Non-pigmented ciliary epithelial cell (primary cell): Measurements from ENCODE around the gene MYCBPAP.

Experiments used
- DNase-seq: peaks from one replicate; pipeline ENCODE4 v3.0.0-alpha.2; 2010; ENCODE audit warnings: low read depth

Gene MYCBPAP

DNA sequence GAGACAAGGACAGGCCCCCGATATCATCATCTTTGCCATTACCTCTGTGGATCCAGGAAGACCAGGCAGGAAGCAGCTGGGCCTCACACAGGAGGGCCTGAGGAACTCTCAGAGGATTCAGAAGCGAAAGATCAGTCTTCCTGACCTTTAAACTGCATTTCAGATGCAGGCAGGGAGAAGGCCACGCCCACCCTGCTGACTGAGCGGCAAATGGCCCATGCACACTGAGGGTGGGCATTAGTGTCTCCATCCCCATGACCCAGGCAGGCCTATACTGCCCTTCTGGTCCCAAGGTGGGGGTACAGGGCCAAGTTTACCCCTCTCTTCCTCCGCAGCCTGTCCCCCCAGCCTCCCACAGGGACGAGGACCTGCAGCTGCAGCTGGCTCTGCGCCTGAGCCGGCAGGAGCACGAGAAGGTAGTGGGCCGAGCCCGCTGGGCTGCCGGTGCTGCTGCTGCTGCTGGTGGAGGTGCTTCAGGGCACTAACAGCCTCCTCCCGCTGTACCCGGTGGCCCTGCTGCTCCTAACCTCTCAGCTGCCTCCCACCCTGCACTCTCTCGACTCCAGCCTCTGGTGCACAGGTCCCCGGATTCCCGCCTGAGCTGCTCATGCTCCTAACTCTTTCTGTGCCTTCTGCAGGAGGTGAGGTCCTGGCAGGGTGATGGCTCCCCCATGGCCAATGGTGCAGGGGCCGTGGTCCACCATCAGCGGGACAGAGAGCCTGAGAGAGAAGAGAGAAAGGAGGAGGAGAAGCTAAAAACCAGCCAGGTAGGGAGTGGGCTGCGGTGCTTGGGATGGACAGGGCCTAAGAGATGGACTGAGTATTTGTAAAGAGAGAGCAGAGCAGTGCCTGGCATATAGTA is 30.5 kb downstream of the MYCBPAP start:
- DNase-seq = no peak

- no peak for DNase-seq
These were observed 31.7 kb downstream of the MYCBPAP start for GRCh38 chr17:50539762-50540559.

DNA sequence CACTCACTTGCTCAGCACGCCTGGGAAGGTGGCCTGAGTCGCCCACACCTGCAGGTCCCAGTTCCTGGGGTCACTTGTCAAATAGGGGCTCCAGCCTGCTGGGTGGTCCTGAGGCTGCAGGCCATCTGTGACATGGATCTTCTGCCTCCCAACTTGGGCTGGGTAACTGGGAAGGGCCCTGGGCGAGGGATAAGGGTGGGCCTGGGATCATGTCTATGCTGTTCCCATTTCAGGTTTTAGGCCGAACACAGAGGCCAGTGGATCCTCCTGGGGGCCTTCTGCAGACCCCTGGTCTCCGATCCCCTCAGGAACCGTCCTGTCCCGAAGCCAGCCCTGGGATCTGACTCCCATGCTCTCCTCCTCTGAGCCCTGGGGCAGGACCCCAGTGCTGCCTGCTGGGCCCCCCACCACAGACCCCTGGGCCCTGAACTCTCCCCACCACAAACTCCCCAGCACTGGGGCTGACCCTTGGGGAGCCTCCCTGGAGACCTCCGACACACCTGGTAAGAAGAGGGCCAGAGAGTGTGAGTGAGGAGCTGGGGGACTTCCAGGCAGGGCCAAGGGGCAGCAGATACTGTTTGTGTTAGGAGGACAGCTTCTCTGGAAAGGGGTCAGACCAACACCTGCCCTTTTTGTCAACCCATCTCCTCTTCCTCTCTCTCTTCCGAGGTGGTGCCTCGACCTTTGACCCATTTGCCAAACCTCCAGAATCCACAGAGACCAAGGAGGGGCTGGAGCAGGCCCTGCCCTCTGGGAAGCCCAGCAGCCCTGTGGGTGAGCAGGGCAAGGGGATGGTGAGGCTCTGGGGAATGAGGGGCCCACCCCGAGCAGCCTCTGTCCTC is 32.5 kb downstream of the MYCBPAP start:
- no peak for DNase-seq

- no peak for DNase-seq
These were observed 33.1 kb downstream of the MYCBPAP start for GRCh38 chr17:50541402-50541715.

- no peak for DNase-seq
These were observed 33.8 kb downstream of the MYCBPAP start for GRCh38 chr17:50541716-50542688.

DNA sequence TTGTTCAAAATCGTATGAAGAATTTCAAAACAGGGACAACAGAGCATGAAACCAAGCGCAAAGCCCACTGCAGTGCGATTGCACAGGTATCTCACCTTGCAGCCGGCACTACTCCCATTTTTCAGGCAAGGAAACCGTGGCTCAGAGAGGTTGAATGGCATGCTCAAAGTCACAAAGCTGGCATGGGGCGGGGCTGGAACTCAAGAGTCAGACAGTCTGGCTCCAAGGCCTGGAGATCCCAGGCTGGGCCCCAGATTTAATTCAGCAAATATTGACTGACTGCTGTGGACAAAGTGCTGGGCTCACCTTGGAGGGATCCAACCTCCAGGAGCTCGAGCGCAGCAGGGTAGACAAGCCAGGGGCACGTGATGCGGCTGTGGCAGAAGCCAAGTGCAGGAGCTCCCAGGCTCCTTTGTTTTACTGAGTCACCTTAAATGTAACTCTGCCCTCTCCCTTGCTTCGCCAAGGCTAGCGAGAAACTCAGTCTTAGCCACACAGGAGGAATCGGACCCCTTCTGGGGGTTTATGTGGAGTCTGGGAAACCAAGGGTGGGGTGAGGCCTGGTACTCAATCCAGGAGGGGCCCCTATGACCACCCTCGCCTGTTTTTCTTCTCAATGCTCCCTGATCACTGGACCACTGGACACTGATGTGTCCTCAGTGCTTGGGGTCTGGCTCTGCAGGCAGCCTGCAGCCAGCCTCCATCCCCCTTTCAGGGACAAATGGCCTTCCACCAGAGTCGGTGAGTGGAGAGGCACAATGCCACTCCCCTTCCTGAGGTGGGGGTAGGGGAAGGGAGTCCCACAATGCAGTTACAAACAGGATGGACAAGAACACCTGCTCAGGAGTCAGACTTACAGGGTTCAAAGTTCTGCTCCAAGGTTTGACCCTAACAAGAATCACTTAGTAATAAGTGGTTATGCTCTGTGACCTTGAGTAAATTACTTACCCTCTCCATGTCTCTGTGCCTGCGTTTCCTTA is 34.8 kb downstream of the MYCBPAP start:
- no peak for DNase-seq

- no peak for DNase-seq
These were observed 36.3 kb downstream of the MYCBPAP start for GRCh38 chr17:50544516-50544915.

DNA sequence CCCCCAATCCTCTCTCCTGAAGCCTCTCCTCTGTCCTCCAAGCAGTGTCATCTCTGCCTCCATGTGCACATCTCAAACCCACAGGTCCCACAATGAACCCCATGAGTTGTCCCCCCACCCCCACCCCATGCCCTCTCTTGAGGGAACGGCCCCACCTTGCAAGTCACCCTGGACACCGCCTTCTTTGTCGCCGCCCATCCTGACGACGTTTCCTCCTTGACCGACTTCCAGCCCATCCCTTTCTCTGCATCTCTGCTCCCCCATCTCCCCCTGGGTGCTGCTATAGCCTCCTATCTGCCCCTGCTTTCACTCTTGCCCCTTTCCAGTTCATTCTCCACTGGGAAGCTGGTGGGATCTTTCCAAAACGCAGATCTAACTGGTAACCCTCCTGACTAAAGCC is 37.1 kb downstream of the MYCBPAP start:
- DNase-seq = no peak

DNA sequence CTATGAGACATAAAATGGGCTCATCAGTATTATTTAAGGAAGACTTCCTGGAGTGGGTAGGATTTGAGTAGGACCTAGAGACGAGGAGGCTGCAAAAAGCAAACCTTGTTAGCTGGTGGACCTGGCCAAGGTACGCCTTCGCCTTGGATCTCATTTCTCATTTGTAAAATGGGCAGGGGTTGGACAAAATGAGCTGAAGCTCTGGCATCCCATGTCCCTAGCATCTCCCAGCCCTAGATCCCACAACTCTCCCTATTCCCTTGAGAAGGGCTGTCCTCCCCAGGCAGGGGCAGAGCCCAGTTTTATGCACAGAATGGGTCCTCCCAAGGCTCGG is 38.4 kb downstream of the MYCBPAP start:
- no peak for DNase-seq

DNA sequence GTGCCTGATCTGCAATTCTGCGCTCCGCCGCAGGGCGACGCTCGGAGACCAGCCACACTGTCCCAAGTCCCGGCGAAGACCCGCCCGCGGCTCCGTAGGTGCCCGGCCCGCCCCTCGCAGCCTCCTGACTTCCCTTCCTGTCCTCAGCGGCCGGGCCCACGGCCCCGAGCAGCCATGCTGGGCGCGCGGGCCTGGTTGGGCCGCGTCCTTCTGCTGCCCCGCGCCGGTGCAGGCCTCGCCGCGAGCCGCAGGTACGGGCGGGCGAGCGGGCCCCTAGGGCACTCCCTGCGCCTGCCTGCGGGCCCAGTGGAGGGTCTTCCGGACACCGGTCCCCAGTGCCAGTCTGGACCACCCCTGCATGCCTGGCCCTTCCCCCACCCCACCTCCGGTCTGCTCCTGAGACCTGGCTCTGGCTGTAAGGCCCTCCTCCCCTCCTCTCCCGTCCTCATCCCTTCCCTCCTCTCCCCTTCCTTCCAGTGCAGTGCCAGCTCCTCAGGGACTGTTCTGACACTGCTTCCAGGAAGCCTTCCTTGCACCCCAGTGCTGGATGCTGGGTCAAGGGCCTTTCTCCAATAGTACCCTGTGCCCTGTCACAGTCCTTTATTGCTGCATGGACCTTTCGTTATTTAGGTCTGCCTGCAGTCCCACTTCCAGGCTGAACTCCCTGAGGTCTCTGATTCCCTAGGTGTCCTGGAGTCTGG is 38.9 kb downstream of the MYCBPAP start, which contains the start of gene SPATA20:
SPATA20 (plus strand) TSS at position 140 of the 701 bp plus-strand sequence; CDS start at position 175, 35 bp downstream.
- DNase-seq = peak; percentile 45

DNA sequence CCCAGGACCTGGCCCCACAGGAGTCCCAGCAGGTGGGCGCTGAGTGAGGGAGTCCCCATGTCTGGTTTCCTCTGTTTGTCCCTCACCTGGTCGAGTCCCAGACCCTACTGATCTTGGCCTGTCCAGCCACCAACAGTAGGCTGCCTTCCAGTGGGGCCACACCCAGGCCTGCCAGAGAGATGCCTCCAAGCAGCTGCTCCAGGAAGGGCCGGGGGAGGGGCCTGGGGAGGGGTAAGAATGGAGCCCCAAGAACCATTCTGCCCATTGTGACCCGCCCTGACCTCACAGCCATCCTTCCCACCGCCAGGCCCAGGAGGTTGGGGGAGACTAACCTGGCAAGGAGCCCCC is 39.5 kb downstream of the MYCBPAP start:
- DNase-seq = no peak

DNA sequence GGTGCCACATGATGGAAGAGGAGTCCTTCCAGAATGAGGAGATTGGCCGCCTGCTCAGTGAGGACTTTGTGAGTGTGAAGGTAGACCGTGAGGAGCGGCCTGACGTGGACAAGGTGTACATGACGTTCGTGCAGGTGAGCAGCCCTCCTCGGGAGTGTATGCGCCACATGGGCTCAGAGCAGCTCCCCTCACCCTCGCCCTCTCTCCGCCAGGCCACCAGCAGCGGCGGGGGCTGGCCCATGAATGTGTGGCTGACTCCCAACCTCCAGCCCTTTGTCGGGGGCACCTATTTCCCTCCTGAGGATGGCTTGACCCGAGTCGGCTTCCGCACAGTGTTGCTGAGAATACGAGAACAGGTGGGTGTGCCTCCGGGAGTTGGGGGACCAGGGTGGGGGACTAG is 40.6 kb downstream of the MYCBPAP start:
- DNase-seq = no peak

GRCh38 chr17:50549256-50549941 is 41.2 kb downstream of the MYCBPAP start:
- DNase-seq = no peak

GRCh38 chr17:50549969-50550368 is 41.7 kb downstream of the MYCBPAP start:
- DNase-seq = no peak

DNA sequence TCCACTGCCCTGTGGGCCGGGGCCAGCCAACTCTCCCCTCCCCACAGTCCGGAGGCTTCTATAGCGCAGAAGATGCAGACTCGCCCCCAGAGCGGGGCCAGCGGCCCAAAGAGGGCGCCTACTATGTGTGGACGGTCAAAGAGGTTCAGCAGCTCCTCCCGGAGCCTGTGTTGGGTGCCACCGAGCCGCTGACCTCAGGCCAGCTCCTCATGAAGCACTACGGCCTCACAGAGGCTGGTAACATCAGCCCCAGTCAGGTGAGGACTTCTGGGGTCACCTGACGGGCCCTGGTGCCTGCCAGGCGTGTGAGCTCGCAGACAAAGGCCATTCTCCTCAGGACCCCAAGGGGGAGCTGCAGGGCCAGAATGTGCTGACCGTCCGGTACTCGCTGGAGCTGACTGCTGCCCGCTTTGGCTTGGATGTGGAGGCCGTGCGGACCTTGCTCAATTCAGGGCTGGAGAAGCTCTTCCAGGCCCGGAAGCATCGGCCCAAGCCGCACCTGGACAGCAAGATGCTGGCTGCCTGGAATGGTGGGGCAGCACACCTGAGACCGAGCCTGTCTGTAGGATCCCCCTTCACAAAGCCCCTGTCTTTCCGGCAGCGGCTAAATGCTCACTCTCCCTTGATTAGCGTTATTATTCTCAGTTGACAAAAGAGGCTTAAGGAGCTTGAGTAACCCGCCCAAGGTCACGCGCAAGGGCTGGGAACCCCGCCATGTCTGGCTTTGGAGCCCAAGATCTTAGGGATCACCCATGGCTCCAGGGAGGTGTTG is 42.6 kb downstream of the MYCBPAP start:
- peak; percentile 46 for DNase-seq

DNA sequence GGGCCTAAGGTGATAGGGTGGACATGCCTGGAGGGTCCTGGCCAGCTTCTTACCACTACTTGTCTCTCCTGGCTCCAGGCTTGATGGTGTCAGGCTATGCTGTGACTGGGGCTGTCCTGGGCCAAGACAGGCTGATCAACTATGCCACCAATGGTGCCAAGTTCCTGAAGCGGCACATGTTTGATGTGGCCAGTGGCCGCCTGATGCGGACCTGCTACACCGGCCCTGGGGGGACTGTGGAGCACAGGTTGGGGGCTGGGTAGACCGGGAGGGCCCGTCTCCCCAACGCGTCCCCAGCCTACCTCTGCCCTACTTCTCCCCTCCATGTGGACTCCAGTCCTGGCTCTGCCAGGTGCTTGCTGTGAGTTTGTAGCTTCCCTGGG is 43.2 kb downstream of the MYCBPAP start:
- DNase-seq = no peak

DNA sequence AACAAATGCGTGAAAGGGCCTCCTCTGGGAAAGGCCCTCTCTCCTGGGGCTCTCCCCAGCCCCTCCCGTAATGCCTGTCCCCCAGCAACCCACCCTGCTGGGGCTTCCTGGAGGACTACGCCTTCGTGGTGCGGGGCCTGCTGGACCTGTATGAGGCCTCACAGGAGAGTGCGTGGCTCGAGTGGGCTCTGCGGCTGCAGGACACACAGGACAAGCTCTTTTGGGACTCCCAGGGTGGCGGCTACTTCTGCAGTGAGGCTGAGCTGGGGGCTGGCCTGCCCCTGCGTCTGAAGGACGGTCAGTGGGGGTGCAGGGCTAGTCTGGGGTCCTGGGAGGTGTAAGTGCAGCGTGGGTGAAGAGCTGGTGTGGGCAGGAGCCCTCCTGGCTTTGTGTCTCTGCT is 43.6 kb downstream of the MYCBPAP start:
- DNase-seq = no peak

DNA sequence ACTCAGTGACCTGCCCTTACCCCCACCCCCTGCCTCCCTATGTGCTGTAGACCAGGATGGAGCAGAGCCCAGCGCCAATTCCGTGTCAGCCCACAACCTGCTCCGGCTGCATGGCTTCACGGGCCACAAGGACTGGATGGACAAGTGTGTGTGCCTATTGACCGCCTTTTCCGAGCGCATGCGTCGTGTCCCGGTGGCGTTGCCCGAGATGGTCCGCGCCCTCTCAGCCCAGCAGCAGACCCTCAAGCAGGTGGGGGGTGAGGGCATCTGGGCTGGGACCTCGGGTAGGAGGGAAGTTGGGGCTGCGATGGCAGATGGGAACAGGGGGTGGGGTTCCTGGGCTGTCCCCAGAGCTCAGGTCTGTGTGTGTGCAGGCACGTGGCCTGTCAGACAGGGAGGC is 46.0 kb downstream of the MYCBPAP start:
- DNase-seq = no peak
